Measurements from ENCODE around the gene MRTO4. TPM values are rescaled to one million over a fixed set of nuclear protein-coding genes. Genes with fewer than 3 reads are reported as not detected.
"Not testable (repeated sequence)": the region's sequence is repeated elsewhere in the genome, so short reads cannot be mapped to it uniquely, and the experiment has no call there.

Gene MRTO4
- total RNA-seq, 2 donors from 2014 or later = 20.3 to 24.3 TPM

DNA sequence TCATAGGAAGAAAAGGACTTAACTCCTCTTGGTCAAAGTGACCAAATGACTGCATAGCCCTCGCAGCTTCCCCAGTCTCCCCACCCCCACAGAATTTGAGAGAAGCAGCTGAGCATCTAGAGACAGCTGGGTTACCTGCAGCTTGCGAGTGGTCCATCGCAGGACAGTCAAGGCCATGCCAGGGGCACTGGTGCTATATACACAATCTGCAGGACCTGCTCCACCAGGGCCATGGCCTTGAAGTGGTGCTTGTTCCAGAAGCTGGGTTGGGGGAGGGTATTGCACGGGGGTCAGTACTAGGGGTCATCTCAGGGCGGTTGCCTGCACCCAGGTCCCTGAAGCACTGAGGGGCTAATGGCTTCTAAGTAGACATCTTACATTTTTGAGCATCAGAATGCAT lies 10.4 kb downstream of the MRTO4 start:
- intact Hi-C loops (cut with DNase I) = no loop called here
- DNase-seq (ENCODE audit: low spot score) = no peak

- intact Hi-C loops (cut with DNase I) = no loop called here
- no peak for DNase-seq (ENCODE audit: low spot score)
These were observed 11.1 kb downstream of the MRTO4 start for GRCh38 chr1:19262744-19263143.

GRCh38 chr1:19268445-19268844 lies 16.8 kb downstream of the MRTO4 start:
- intact Hi-C loops (cut with DNase I) = no loop called here
- no peak for DNase-seq (ENCODE audit: low spot score)

DNA sequence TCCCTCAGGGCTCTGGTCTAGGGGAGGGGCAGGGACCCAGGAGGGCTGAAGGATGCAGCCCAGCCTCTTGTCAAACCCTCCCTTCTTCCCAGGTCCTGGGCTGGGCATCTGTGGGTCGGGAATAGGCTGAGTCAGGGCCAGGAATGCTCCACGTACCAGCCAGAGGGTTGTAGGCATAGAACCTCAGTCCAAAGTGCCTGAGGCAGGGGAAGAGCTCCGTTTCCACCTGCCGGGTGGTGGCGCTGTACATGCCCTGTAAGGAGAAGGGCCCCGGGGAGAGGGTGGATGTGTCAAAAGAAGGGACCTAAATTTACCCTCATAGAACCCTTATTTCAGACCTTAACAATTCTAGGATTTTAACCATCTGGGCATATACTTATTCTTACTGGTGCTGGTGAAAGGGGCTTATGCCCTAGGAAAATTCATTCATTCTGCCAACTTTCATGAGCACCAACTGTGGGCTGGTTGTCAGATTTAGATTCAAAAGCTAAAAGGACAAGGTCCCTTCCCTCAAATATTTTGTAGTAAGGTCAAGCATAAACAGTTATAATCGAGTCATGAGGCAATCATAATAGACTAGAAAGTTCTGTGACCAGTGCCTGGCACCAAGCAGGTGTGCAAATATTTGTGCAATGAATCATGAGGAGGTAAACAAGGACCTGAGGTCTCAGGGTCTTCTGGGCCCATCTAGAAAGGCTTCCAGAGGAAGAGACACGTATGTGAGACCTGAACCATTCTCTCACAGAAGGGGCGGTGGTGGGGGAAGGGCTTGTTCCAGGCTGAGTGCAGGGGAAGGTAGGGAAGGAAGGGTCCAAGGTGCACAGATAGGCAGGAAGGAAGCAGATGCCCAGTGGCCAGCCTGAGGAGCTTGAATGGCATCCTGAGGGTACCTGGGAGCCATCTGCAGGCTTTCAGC lies 18.1 kb downstream of the MRTO4 start:
- DNase-seq (ENCODE audit: low spot score); intact Hi-C loops (cut with DNase I): not testable (repeated sequence)

- intact Hi-C loops (cut with DNase I); DNase-seq (ENCODE audit: low spot score): not testable (repeated sequence)
These were observed 18.7 kb downstream of the MRTO4 start for GRCh38 chr1:19270343-19270730.

GRCh38 chr1:19272064-19272463 lies 20.5 kb downstream of the MRTO4 start:
- intact Hi-C loops (cut with DNase I) = no loop called here
- DNase-seq (ENCODE audit: low spot score) = no peak

DNA sequence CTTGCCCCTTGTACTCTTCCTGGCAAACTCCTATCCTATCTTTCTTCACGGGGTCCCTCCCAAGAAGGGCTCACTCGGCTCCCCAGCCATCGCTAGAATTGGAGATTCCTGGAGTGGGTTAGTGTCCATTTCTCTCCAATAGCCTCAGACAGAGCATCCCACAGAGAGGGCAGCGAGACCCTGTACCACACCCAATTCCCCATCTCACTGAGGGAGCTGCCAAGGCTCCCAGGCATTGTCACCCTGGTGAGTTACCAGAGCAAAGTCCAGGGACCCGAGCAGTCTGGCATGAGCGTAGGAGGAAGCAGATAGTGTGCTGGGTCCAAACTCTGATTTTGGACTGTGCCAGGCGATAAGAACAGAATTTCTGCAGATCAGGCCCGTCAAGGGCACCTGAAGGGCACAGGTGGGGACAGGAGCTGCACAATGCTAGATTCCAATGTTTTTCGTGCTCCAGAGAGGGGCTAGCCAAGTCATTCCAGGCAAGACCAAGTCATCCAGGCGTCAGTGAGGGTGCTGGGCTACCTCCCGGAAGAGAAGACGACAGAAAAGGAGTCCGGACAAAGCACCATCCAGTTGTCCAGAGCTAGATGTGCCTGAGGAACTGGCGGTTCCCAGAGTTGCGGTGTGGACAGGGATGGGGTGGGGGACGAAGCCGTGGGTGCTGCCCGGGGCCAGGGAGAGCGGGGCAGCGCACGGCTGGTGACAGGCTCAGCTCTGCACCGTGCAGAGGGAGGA lies 21.7 kb downstream of the MRTO4 start:
- intact Hi-C loops (cut with DNase I) = no loop called here
- no peak for DNase-seq (ENCODE audit: low spot score)

DNA sequence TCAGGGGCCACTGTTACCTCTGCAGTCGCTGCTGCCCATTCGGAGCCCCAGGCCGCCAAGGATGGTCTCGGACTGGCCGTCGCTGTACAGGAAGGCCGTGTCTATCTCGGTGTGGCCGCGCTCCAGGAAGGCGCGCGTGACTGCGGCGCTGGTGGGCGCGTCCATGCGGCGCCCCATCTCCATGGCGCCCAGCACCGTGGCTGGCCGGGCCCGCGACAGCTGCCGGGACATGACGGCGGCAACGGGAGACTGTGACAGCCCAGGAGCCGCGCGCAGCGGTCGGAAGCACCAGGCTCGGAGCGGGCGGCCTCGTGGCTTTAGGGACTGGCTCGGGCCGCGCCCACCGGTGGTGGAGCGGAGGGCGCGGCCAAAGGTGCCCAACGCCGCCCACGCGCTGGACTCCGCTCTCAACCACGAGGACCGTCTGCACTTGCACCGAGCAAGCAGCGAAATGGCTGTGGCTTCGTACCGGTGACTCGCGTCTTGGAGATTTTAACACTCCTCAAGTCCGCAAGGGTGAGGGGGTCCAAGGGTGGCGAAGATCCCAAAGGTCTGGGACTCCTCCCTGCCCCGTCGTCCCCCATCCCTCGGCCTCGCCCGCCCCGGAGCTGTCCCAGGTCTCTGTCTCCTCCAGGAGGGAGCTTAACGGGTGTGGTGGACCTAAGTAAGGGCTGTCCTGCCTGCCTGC lies 22.4 kb downstream of the MRTO4 start:
- not testable (repeated sequence) for DNase-seq (ENCODE audit: low spot score)

GRCh38 chr1:19274636-19275035 lies 23.0 kb downstream of the MRTO4 start:
- intact Hi-C loops (cut with DNase I) = no loop called here
- no peak for DNase-seq (ENCODE audit: low spot score)

More for the DNA sequence above, 22.4 kb downstream of the MRTO4 start:
- intact Hi-C loops (cut with DNase I) = not testable (repeated sequence)

- intact Hi-C loops (cut with DNase I) = no loop called here
- no peak for DNase-seq (ENCODE audit: low spot score)
These were observed 32.3 kb downstream of the MRTO4 start for GRCh38 chr1:19283891-19284290.

DNA sequence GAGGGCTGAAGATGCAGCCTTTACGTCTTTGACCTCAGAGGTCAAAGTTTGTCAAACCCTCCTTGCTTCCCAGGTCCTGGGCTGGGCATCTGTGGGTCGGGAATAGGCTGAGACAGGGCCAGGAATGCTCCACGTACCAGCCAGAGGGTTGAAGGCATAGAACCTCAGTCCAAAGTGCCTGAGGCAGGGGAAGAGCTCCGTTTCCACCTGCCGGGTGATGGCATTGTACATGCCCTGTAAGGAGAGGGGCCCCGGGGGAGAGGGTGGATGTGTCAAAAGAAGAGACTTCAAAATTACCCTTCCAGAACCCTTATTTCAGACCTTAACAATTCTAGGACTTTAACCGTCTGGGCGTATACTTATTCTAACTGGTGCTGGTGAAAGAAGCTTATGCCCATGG lies 33.3 kb downstream of the MRTO4 start:
- DNase-seq (ENCODE audit: low spot score) = no peak
- intact Hi-C loops (cut with DNase I) = no loop called here

DNA sequence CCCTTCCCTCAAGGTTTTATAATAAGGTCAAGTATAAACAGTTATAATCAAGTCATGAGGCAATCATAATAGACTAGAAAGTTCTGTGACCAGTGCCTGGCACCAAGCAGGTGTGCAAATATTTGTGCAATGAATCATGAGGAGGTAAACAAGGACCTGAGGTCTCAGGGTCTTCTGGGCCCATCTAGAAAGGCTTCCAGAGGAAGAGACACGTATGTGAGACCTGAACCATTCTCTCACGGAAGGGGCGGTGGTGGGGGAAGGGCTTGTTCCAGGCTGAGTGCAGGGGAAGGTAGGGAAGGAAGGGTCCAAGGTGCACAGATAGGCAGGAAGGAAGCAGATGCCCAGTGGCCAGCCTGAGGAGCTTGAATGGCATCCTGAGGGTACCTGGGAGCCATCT lies 33.8 kb downstream of the MRTO4 start:
- DNase-seq (ENCODE audit: low spot score); intact Hi-C loops (cut with DNase I): not testable (repeated sequence)

- intact Hi-C loops (cut with DNase I); DNase-seq (ENCODE audit: low spot score): not testable (repeated sequence)
These were observed 34.2 kb downstream of the MRTO4 start for GRCh38 chr1:19285807-19286206.

DNA sequence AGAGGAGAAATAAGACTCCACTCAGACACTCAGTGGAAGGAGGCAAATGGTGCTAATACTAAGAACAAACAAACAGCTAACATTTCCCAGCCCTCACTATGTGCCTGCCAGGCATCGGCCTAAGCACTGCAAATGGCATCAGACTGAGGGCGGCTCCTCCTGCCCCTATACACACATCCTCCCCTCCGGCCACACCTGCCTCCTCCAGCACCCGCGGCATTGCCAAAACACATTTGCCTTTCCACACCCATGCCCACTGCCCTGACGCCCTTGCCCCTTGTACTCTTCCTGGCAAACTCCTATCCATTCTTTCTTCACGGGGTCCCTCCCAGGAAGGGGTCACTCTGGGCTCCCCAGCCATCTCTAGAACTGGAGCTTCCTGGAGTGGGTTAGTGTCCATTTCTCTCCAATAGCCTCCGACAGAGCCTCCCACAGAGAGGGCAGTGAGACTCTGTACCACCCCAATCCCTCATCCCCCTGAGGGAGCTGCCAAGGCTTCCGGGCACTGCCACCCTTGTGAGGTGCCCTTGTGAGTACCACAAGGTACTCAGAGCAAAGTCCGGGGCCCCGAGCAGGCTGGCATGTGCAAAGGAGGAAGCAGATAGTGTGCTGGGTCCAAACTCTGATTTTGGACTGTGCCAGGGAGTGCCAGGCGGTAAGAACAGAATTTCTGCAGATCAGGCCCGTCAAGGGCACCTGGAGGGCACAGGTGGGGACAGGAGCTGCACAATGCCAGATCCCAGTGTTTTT lies 36.0 kb downstream of the MRTO4 start:
- intact Hi-C loops (cut with DNase I) = no loop called here
- no peak for DNase-seq (ENCODE audit: low spot score)

DNA sequence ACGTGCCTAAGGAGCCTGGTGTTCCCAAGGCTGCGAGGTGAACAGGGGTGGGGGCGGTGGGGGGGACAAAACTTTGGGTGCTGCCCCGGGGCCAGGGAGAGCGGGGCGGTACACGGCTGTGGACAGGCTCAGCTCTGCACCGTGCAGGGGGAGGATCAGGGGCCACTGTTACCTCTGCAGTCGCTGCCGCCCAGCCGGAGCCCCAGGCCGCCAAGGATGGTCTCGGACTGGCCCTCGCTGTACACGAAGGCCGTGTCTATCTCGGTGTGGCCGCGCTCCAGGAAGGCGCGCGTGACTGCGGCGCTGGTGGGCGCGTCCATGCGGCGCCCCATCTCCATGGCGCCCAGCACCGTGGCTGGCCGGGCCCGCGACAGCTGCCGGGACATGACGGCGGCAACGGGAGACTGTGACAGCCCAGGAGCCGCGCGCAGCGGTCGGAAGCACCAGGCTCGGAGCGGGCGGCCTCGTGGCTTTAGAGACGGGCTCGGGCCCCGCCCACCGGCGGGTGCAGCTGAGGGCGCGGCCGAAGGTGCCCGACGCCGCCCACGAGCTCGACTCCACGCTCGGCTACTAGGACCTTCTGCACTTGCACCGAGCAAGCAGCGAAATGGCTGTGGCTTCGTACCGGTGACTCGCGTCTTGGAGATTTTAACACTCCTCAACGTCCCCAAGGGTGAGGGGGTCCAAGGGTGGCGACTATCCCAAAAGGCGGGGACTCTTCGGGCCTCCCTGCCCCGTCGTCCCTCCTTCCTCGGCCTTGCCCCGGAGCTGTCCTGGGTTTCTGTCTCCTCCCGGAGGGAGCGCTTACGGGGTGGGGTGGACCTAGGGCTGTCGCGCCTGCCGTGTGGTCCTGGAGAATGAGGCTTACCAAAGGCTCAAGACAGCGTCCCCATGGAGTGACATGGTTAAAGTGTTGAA lies 37.0 kb downstream of the MRTO4 start, which contains the start of gene AKR7A3:
Gene AKR7A3, minus strand, starts transcription at position 447 of the 918 bp plus-strand sequence. Its CDS starts 61 bp downstream, at position 386.
- DNase-seq (ENCODE audit: low spot score); intact Hi-C loops (cut with DNase I): not testable (repeated sequence)

DNA sequence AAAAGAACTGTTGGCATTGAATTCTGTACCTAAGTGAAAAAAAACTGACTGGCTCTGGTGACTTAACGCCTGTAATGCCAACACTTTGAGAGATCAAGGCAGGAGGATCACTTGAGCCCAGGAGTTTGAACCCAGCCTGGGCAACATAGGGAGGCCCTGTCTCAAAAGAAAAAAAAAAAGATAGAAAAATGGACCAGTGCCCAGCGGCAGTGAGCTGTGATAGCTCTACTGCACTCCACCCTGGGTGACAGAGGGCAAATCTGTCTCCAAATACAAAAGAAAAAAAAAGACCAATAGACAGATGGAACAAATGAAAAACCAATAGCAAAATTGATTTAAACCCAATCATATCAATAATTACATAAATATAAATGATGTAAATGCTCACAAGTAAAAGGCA lies 37.6 kb downstream of the MRTO4 start:
- intact Hi-C loops (cut with DNase I) = no loop called here
- no peak for DNase-seq (ENCODE audit: low spot score)

DNA sequence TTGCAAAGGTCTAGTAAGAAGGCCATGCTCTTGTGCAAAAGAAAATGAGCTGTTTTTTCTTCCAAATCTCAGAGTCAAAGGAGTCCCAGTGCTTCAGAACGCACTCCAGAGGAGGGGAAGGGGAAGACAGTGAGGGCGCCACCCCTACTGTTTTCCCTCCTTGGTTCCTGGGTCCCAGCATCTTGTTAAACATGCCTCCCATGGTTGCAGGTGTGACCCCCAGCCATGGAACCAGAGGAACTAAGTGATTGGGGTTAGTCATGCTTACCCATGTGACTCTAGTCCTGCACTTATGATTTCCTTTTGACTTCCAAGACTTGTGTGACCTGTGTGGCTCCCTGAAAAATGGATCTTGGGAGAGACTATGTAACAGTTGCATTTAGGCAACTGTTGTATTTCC lies 43.0 kb downstream of the MRTO4 start:
- intact Hi-C loops (cut with DNase I) = no loop called here
- no peak for DNase-seq (ENCODE audit: low spot score)

- intact Hi-C loops (cut with DNase I) = loop anchor here in 1 of 2 donors (2.0 kb wide), 1 partner anchor 49 kb away; no protein-coding TSS in a partner anchor
- no peak for DNase-seq (ENCODE audit: low spot score)
These were observed 48.6 kb downstream of the MRTO4 start for GRCh38 chr1:19300211-19300610.

All from posterior vena cava (tissue), 2 donors.